PC-9 (cell line): Measurements from ENCODE around the gene LIMS1. TPM values are rescaled to one million over a fixed set of nuclear protein-coding genes. Genes with fewer than 3 reads are reported as not detected.
"Not testable (repeated sequence)": the region's sequence is repeated elsewhere in the genome, so short reads cannot be mapped to it uniquely, and the experiment has no call there.

ENCODE experiments used
- BruUV-seq: library from RNA; stranded (reverse); fragments of 400-500 nt; replicated peaks from 2 replicates; lab custom pipeline; 2021; lab: Mats Ljungman, UMichigan
- CTCF ChIA-PET: fragments of 300-600 bp; sonication (Branson Sonifier 250); formaldehyde crosslinking; loops from one replicate; lab custom pipeline; 2022; ENCODE audit warnings: antibody characterized with exemption; lab: Charles Lee
- POLR2A ChIA-PET: fragments of 300-600 bp; sonication (Branson Sonifier 250); formaldehyde crosslinking; loops from one replicate; lab custom pipeline; 2022; ENCODE audit warnings: antibody characterized with exemption; ENCODE audit not compliant: unreplicated experiment; lab: Charles Lee
- DNase-seq, 2 experiments: peaks; one replicate each; pipeline versions ENCODE4 v3.0.0 to v3.0.0-alpha.2; 2015 to 2022; ENCODE audit warnings: mixed read lengths in 1 of 2
- H2AFZ ChIP-seq: fragments of 200-600 bp; sonication (generic); 2 replicates; pipeline ENCODE4 v1.8.1; 2017; ENCODE audit warnings: antibody characterized with exemption
- H3F3A ChIP-seq: fragments of 200-600 bp; sonication (generic); 2 replicates; pipeline ENCODE4 v1.8.1; 2017; ENCODE audit warnings: antibody characterized with exemption, mild to moderate bottlenecking, low read depth; ENCODE audit not compliant: insufficient read depth
- H3K27ac ChIP-seq: fragments of 200-600 bp; sonication (generic); 2 replicates; pipeline ENCODE4 v1.6.1; 2016; ENCODE audit warnings: mixed run types
- H3K27me3 ChIP-seq: fragments of 200-600 bp; sonication (generic); 2 replicates; pipeline ENCODE4 v1.6.1; 2016; ENCODE audit warnings: low read depth, mixed run types; ENCODE audit not compliant: insufficient read depth
- H3K36me3 ChIP-seq: fragments of 200-600 bp; sonication (generic); 2 replicates; pipeline ENCODE4 v1.6.1; 2016; ENCODE audit warnings: low read depth, mixed run types
- H3K4me1 ChIP-seq: fragments of 200-600 bp; sonication (generic); replicated peaks from 2 replicates; pipeline ENCODE4 v1.6.1; 2016; ENCODE audit warnings: mixed run types; ENCODE audit not compliant: insufficient read depth
- H3K4me2 ChIP-seq: fragments of 200-600 bp; sonication (generic); 2 replicates; pipeline ENCODE4 v1.6.1; 2017; ENCODE audit warnings: mixed run types
- H3K4me3 ChIP-seq: fragments of 200-600 bp; sonication (generic); 2 replicates; pipeline ENCODE4 v1.6.1; 2016; ENCODE audit warnings: mixed run types
- H3K79me2 ChIP-seq: fragments of 200-600 bp; sonication (generic); 2 replicates; pipeline ENCODE4 v1.6.1; 2017; ENCODE audit warnings: low read depth, mixed run types
- H3K9me2 ChIP-seq: fragments of 200-600 bp; sonication (generic); 2 replicates; pipeline ENCODE4 v1.8.1; 2017; ENCODE audit warnings: mild to moderate bottlenecking; ENCODE audit not compliant: insufficient read depth
- H3K9me3 ChIP-seq: fragments of 200-600 bp; sonication (generic); 2 replicates; pipeline ENCODE4 v1.8.1; 2016; ENCODE audit warnings: low read depth; ENCODE audit not compliant: insufficient read depth
- H4K20me1 ChIP-seq: fragments of 200-600 bp; sonication (generic); 2 replicates; pipeline ENCODE4 v1.8.1; 2017; ENCODE audit not compliant: insufficient read depth
- intact Hi-C: fragments of 100-400 bp; cut with micrococcal nuclease; formaldehyde crosslinking; loops from one replicate; pipeline ENCODE4 v1.10.0; 2022; ENCODE audit not compliant: unreplicated experiment
- total RNA-seq: library from RNA; stranded (reverse); gene quantifications from 2 replicates; pipeline ENCODE4 v1.2.3, GENCODE V29; 2021

LIMS1 gene
- total RNA-seq, 1 experiment from 2014 or later = 61.6 TPM

DNA sequence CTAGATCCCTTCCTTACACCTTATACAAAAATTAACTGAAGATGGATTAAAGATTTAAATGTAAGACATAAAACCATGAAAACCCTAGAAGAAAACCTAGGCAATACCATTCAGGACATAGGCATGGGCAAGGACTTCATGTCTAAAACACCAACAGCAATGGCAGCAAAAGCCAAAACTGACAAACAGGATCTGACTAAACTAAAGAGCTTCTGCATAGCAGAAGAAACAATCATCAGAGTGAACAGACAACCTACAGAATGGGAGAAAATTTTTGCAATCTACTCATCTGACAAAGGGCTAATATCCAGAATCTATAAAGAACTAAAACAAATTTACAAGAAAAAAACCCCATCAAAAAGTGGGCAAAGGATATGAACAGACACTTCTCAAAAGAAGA is 114.5 kb downstream of the LIMS1 start:
- H3K9me2 ChIP-seq, H3K4me3 ChIP-seq, H3K79me2 ChIP-seq, intact Hi-C loops, H2AFZ ChIP-seq, H3K4me1 ChIP-seq, H3F3A ChIP-seq, BruUV-seq, DNase-seq, H3K27me3 ChIP-seq, H3K9me3 ChIP-seq, H3K36me3 ChIP-seq, POLR2A ChIA-PET, CTCF ChIA-PET, H3K4me2 ChIP-seq, H4K20me1 ChIP-seq, H3K27ac ChIP-seq: not testable (repeated sequence)

DNA sequence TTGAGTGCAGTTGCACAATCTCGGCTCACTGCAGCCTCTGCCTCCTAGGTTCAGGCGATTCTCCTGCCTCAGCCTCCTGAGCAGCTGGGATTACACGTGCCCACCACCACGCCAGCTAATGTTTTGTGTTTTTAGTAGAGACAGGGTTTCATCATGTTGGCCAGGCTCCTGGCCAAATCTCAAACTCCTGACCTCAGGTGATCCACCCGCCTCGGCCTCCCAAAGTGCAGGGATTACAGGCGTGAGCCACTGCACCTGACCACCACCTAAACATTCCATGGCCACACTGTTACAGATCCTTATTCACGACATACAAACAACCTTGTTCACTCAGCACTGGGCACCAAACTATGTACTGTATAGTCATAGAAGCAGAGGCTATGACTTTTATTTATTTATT is 116.2 kb downstream of the LIMS1 start:
- DNase-seq, H4K20me1 ChIP-seq, POLR2A ChIA-PET, H3K9me3 ChIP-seq, H3K27me3 ChIP-seq, H3F3A ChIP-seq, H3K9me2 ChIP-seq, H3K4me2 ChIP-seq, intact Hi-C loops, H3K4me1 ChIP-seq, H3K79me2 ChIP-seq, H2AFZ ChIP-seq, H3K27ac ChIP-seq, BruUV-seq, H3K4me3 ChIP-seq, H3K36me3 ChIP-seq: not testable (repeated sequence)
- CTCF ChIA-PET = interaction anchor here (0.7 kb wide), 1 partner anchor 44 kb away, joined by 6 read pairs; no protein-coding TSS in a partner anchor

DNA sequence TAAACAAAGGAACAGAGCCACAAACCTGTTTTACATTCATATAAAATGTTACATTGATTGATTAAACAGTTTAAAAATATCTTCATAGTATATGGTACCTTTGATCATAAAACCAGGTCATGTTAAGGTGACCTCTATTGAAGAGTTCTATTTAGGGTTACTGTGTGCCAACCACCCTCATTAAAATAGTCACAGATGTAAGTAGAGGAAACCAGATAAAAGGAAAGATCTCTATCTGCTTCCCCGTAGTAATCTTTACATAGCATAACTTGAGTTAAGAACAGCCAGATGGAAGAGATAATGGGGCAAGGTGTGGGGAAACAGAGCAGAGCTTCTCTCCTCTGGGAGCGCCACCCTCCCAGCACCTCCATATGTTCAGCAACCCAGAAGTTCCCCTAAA is 117.2 kb downstream of the LIMS1 start:
- BruUV-seq, POLR2A ChIA-PET, H3K27me3 ChIP-seq, DNase-seq, CTCF ChIA-PET, H4K20me1 ChIP-seq, H3K9me2 ChIP-seq, H3K9me3 ChIP-seq, H2AFZ ChIP-seq, H3K4me1 ChIP-seq, H3K27ac ChIP-seq, H3K4me2 ChIP-seq, H3K79me2 ChIP-seq, H3K36me3 ChIP-seq, H3K4me3 ChIP-seq, intact Hi-C loops, H3F3A ChIP-seq: not testable (repeated sequence)

DNA sequence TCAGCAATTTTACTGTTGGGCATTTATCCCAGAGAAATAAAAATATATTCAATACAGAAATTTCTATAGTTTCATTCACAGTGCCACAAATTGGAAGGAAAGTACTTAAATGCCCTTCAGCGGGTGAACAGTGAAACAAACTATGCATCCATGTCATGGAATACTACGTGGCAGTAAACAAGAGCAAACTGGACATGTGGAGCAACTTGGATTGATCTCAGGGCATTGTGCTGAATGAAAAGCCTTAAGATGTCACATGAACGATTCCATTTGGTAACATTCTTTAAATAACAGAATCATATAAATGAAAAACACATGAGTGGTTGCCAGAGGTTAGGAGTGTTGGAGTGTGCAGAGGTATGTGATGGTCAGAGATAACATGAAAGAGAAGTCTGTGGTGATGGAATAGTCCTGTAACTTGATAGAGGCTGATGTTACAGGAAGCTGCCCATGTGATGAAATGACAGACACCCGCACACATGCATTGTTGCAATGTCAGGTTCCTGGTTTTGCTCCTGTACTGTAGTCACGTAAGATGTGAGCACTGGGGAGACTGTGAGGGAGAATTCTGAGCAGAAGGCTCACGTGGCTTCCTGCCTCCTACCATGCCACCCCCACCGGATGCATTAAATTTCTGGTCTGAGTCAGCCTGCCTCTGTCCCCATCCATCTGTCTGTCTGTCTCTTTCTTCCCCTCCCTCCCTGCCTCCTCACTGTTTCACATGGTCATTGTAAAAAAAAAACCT is 118.1 kb downstream of the LIMS1 start:
- H3K9me2 ChIP-seq, H3K9me3 ChIP-seq, H2AFZ ChIP-seq, H3K4me2 ChIP-seq, H3K79me2 ChIP-seq, DNase-seq, H3K36me3 ChIP-seq, intact Hi-C loops, H3K4me1 ChIP-seq, POLR2A ChIA-PET, CTCF ChIA-PET, H4K20me1 ChIP-seq, H3K27me3 ChIP-seq, H3F3A ChIP-seq, BruUV-seq, H3K4me3 ChIP-seq: not testable (repeated sequence)
- 0 out of 2 replicates have a peak overlapping the region, but pooled peaks have one; percentile 43 for H3K27ac ChIP-seq

DNA sequence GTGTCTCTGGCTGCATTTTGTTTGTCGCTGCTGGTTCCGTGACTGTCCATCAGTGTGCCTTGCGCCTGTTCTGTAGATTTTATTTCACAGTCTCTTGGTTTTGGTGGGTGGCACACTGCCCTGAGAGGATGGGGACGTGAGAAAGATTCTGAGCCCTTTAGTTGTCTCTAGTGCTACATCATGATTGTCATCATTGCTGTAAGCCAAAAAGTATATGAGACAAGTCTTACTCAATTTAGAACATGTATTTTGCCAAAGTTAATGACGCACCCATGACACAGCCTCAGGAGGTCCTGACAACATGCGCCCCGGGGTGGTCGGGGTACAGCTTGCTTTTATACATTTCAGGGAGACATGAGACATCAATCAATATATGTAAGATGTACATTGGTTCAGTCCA is 119.2 kb downstream of the LIMS1 start:
- intact Hi-C loops, H3K9me2 ChIP-seq, H3K4me2 ChIP-seq, H4K20me1 ChIP-seq, H3K27me3 ChIP-seq, H3K79me2 ChIP-seq, H3K27ac ChIP-seq, H3F3A ChIP-seq, H3K36me3 ChIP-seq, DNase-seq, POLR2A ChIA-PET, H3K9me3 ChIP-seq, CTCF ChIA-PET, H2AFZ ChIP-seq, H3K4me3 ChIP-seq, BruUV-seq, H3K4me1 ChIP-seq: not testable (repeated sequence)

DNA sequence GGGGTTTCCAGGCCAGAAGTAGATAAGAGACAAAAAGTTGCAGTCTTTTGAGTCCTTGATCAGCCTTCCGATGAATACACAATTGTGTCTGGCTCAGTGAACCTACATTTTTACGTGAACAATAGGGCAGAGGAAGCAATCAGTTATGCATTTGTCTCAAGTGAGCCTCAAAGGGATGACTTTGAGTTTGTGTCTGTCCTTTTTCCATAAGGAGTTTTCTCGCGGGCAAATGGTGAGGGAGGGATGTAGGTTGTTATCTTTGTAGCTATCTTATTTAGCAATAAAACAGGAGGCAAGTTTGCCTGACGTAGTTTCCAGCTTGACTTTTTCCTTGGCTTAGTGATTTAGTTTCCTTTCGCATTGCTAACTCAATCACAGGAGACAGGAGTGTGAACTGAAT is 119.6 kb downstream of the LIMS1 start:
- H3K4me2 ChIP-seq, DNase-seq, H4K20me1 ChIP-seq, H3K27me3 ChIP-seq, H3K79me2 ChIP-seq, BruUV-seq, CTCF ChIA-PET, POLR2A ChIA-PET, H3K9me2 ChIP-seq, intact Hi-C loops, H3F3A ChIP-seq, H3K9me3 ChIP-seq, H3K4me1 ChIP-seq, H3K36me3 ChIP-seq, H2AFZ ChIP-seq, H3K4me3 ChIP-seq, H3K27ac ChIP-seq: not testable (repeated sequence)

DNA sequence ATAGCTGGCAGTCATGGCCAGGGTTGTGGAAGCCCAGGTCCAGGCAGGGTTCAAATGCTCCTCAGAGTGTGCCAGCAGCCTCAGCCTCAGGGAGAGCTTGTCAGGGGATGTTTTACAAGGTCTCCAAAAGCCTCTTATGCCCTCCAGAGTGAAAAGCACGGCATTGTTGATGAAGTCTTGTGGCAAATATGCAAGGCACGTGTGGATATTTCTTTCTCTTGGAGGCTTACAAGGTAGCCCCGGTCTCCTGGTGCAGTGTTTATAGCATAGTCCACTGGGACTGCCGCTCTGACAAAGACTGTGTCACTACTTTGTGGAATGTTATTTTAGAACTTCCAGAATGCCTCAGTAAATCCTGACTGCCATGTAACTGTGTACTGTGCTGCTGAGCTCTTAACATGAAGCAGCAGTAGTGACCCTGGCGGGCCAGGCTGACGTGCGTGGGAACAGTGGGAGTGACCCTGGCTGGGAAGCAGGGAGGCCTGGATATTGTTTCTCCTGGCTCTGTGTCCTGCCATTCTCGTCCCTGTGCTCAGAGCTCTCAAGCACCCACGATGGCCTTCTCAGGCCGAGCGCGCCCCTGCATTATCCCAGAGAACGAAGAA is 120.4 kb downstream of the LIMS1 start:
- POLR2A ChIA-PET, BruUV-seq: not testable (repeated sequence)

More for the DNA sequence above, 120.4 kb downstream of the LIMS1 start:
- H3K9me2 ChIP-seq, intact Hi-C loops, H3K4me1 ChIP-seq, H3K36me3 ChIP-seq, H3K27me3 ChIP-seq, H3K9me3 ChIP-seq, H3K4me3 ChIP-seq, H3K4me2 ChIP-seq, H3F3A ChIP-seq, H2AFZ ChIP-seq, CTCF ChIA-PET, H3K27ac ChIP-seq, DNase-seq, H3K79me2 ChIP-seq, H4K20me1 ChIP-seq: not testable (repeated sequence)
